MM.1S (cell line): ENCODE data around the gene WBP1.

Experiments used
- DNase-seq: peaks from one replicate; pipeline ENCODE4 v3.0.0-alpha.2; 2015
- H2AFZ ChIP-seq: fragments of 300-600 bp; sonication (generic); 2 replicates; pipeline ENCODE4 v1.6.0; 2016; ENCODE audit warnings: antibody characterized with exemption, low read length
- H3F3A ChIP-seq: fragments of 300-600 bp; sonication (generic); 2 replicates; pipeline ENCODE4 v1.6.1; 2016; ENCODE audit warnings: mild to moderate bottlenecking, antibody characterized with exemption, low read length, moderate library complexity, mixed read lengths; ENCODE audit not compliant: insufficient read depth
- H3K27ac ChIP-seq: fragments of 300-600 bp; sonication (generic); 2 replicates; pipeline ENCODE4 v1.5.1; 2016; ENCODE audit warnings: mild to moderate bottlenecking, low read length
- H3K27me3 ChIP-seq: fragments of 300-600 bp; sonication (generic); replicated peaks from 2 replicates; pipeline ENCODE4 v1.6.0; 2016; ENCODE audit warnings: low read length; ENCODE audit not compliant: insufficient read depth
- H3K36me3 ChIP-seq: fragments of 300-600 bp; sonication (generic); replicated peaks from 2 replicates; pipeline ENCODE4 v1.6.1; 2016; ENCODE audit warnings: mild to moderate bottlenecking, low read length, mixed read lengths; ENCODE audit not compliant: insufficient read depth
- H3K4me1 ChIP-seq: fragments of 300-600 bp; sonication (generic); 2 replicates; pipeline ENCODE4 v1.6.1; 2016; ENCODE audit warnings: low read length, mixed read lengths
- H3K4me2 ChIP-seq: fragments of 300-600 bp; sonication (generic); 2 replicates; pipeline ENCODE4 v1.6.0; 2016; ENCODE audit warnings: low read depth, low read length
- H3K4me3 ChIP-seq: fragments of 300-600 bp; sonication (generic); 2 replicates; pipeline ENCODE4 v1.5.1; 2016; ENCODE audit warnings: low read length, mixed read lengths
- H3K79me2 ChIP-seq: fragments of 300-600 bp; sonication (generic); 2 replicates; pipeline ENCODE4 v1.6.1; 2016; ENCODE audit warnings: mixed run types, low read length, mixed read lengths
- H3K9ac ChIP-seq: fragments of 300-600 bp; sonication (generic); 2 replicates; pipeline ENCODE4 v1.6.1; 2016; ENCODE audit warnings: low read length, mixed read lengths
- H3K9me2 ChIP-seq: fragments of 300-600 bp; sonication (generic); replicated peaks from 2 replicates; pipeline ENCODE4 v1.6.1; 2016; ENCODE audit warnings: mild to moderate bottlenecking, low read length, mixed read lengths; ENCODE audit not compliant: insufficient read depth
- H3K9me3 ChIP-seq: fragments of 300-600 bp; sonication (generic); replicated peaks from 2 replicates; pipeline ENCODE4 v1.6.1; 2016; ENCODE audit warnings: mild to moderate bottlenecking, low read length, mixed read lengths; ENCODE audit not compliant: insufficient read depth
- H4K20me1 ChIP-seq: fragments of 300-600 bp; sonication (generic); 2 replicates; pipeline ENCODE4 v1.6.1; 2016; ENCODE audit warnings: mild to moderate bottlenecking, low read length, moderate library complexity, mixed read lengths; ENCODE audit not compliant: insufficient read depth
- CTCF ChIP-seq: fragments of 300-600 bp; sonication (generic); IDR thresholded peaks from 2 replicates; pipeline ENCODE4 v1.5.1; 2016; ENCODE audit warnings: antibody characterized with exemption, low read length, mixed read lengths
- EZH2 ChIP-seq: fragments of 300-600 bp; sonication (generic); optimal IDR thresholded peaks from 2 replicates; pipeline ENCODE3; 2017; ENCODE audit warnings: low read depth, mild to moderate bottlenecking, antibody characterized with exemption, low read length, mixed read lengths
- EZH2phosphoT487 ChIP-seq: fragments of 300-600 bp; sonication (generic); IDR thresholded peaks from 2 replicates; pipeline ENCODE4 v1.6.1; 2018; ENCODE audit warnings: antibody characterized with exemption, low read length

WBP1 gene

GRCh38 chr2:74450570-74451190 lies 7.6 kb upstream of the WBP1 start:
- no peak for TF ChIP-seq EZH2
- no peak for TF ChIP-seq EZH2phosphoT487
- TF ChIP-seq CTCF: no peak
- Histone ChIP-seq H3K27ac (no peak overlapping the region), H3K9me3 (no peaks in the 10 kb centered on the region), H3K4me2 (no peak overlapping the region), H3K27me3 (no peaks in the 10 kb centered on the region), H3K79me2 (peaks cover 7% of the 10 kb centered on the region), H4K20me1 (no peaks in the 10 kb centered on the region), H3K4me3 (no peak overlapping the region), H3F3A (no peaks in the 10 kb centered on the region), H3K9ac (no peak overlapping the region), H2AFZ (no peak overlapping the region), H3K9me2 (no peaks in the 10 kb centered on the region), H3K4me1 (peaks cover 9% of the 10 kb centered on the region), H3K36me3 (no peaks in the 10 kb centered on the region)
- no peak for DNase-seq

- Histone ChIP-seq H3K9me2 (no peaks in the 10 kb centered on the region), H2AFZ (peak within 1 kb of the TSS; percentile 54), H3K27ac (peak within 1 kb of the TSS; percentile 1; the same call in 1 of the 2 replicates), H3K79me2 (peaks cover 23% of the 10 kb centered on the region), H3K4me2 (peak within 1 kb of the TSS; percentile 86), H4K20me1 (no peaks in the 10 kb centered on the region), H3K4me1 (peaks cover 22% of the 10 kb centered on the region), H3K36me3 (no peaks in the 10 kb centered on the region), H3K9me3 (no peaks in the 10 kb centered on the region), H3K4me3 (peak within 1 kb of the TSS; percentile 81), H3K27me3 (no peaks in the 10 kb centered on the region), H3K9ac (peak within 1 kb of the TSS; percentile 54), H3F3A (peaks cover 13% of the 10 kb centered on the region; the same call in 1 of the 2 replicates)
- DNase-seq: peak; percentile 97
- no peak for TF ChIP-seq EZH2
- no peak for TF ChIP-seq EZH2phosphoT487
- TF ChIP-seq CTCF: no peak
Observed at GRCh38 chr2:74454654-74455511, 3.4 kb upstream of the WBP1 start, which contains the start of gene INO80B. INO80B (plus strand) TSS chr2:74455087; CDS start chr2:74455117, 30 bp downstream.

GRCh38 chr2:74457129-74457548 lies 1.1 kb upstream of the WBP1 start:
- H3K27ac ChIP-seq: peak overlapping the region; percentile 97

More at GRCh38 chr2:74457129-74457548, 1.1 kb upstream of the WBP1 start:
- DNase-seq: no peak
- peak overlapping the region; percentile 86 for H3K4me2 ChIP-seq
- no peaks in the 10 kb centered on the region for H3K9me2 ChIP-seq
- H3K27me3 ChIP-seq: no peaks in the 10 kb centered on the region
- H3K36me3 ChIP-seq: no peaks in the 10 kb centered on the region
- peaks cover 23% of the 10 kb centered on the region for H3K79me2 ChIP-seq
- peak overlapping the region; percentile 86 for H3K4me3 ChIP-seq
- H3F3A ChIP-seq: peaks cover 13% of the 10 kb centered on the region; the same call in 1 of the 2 replicates
- peak overlapping the region; percentile 92 for H3K9ac ChIP-seq
- H2AFZ ChIP-seq: peak overlapping the region; percentile 85
- H4K20me1 ChIP-seq: no peaks in the 10 kb centered on the region
- TF ChIP-seq CTCF (no peak), EZH2phosphoT487 (no peak), EZH2 (no peak)
- peaks cover 22% of the 10 kb centered on the region for H3K4me1 ChIP-seq
- H3K9me3 ChIP-seq: no peaks in the 10 kb centered on the region
